Vagina (tissue), 2 donors: ENCODE measurements around the gene CD69.

ENCODE experiments used
- POLR2AphosphoS5 ChIP-seq, 2 donors: sonication (generic); formaldehyde crosslinking; IDR thresholded peaks; one replicate each; pipeline ENCODE4 v1.9.0; 2017; ENCODE audit warnings: antibody characterized with exemption in 2 of 2, mild to moderate bottlenecking in 2 of 2, low read depth in 1 of 2; ENCODE audit not compliant: insufficient read depth in 1 of 2
- TF ChIP-seq, protein P1 (sequence below), 3 experiments: fragments of 450-650 bp in 2 of 3; fragments of 200-600 bp in 1 of 3; sonication (generic) in 1 of 3; IDR thresholded peaks; one replicate each; pipeline ENCODE4 v1.5.1; 2017 to 2019; ENCODE audit warnings: antibody characterized with exemption in 3 of 3, mild to moderate bottlenecking in 2 of 3, moderate library complexity in 2 of 3

DNA sequence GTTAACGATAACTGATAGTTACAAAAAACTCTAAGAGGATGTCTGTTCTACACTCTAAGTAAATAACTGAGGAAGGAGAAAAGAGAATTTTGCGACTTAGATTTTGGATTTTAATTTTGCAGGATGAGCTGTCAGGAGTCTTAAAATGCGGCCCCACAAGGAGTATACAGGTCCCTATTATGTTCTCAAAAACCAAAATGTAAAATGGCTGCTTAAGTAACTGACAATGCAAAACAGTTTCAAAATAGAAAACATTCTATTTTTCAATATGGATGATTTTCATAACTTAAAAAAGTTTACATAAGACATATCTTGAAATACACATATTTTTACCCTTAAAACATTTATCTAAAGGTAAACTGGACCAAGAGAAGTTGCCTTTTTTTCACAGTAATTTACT, 2.6 kb downstream of the CD69 start:
- no peak for TF ChIP-seq POLR2AphosphoS5 (IDR thresholded peaks at IDR 0.05; ENCODE audit: insufficient read depth in 1 of 2, low read depth in 1 of 2)
- TF ChIP-seq, protein P1, sequence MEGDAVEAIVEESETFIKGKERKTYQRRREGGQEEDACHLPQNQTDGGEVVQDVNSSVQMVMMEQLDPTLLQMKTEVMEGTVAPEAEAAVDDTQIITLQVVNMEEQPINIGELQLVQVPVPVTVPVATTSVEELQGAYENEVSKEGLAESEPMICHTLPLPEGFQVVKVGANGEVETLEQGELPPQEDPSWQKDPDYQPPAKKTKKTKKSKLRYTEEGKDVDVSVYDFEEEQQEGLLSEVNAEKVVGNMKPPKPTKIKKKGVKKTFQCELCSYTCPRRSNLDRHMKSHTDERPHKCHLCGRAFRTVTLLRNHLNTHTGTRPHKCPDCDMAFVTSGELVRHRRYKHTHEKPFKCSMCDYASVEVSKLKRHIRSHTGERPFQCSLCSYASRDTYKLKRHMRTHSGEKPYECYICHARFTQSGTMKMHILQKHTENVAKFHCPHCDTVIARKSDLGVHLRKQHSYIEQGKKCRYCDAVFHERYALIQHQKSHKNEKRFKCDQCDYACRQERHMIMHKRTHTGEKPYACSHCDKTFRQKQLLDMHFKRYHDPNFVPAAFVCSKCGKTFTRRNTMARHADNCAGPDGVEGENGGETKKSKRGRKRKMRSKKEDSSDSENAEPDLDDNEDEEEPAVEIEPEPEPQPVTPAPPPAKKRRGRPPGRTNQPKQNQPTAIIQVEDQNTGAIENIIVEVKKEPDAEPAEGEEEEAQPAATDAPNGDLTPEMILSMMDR (IDR thresholded peaks at IDR 0.05): no peak
